DMS 273 (cell line): ENCODE data around the gene GNL1.

Experiments
- DNase-seq: peaks from one replicate; lab custom pipeline; 2025; ENCODE audit not compliant: unreplicated experiment; lab: John Stamatoyannopoulos, UW

The GNL1 gene

GRCh38 chr6:30556066-30556905, at the start of gene GNL1:
Gene GNL1 (minus strand): TSS chr6:30556489. CDS start chr6:30556203, 286 bp downstream.
- DNase-seq: peak; percentile 92

GRCh38 chr6:30603961-30604360, 47.7 kb upstream of the GNL1 start:
- DNase-seq: no peak

- DNase-seq: no peak
Measured at GRCh38 chr6:30601815-30602641, 45.7 kb upstream of the GNL1 start.

- no peak for DNase-seq
Measured at GRCh38 chr6:30601436-30601814, 45.1 kb upstream of the GNL1 start.

GRCh38 chr6:30600451-30600961, 44.2 kb upstream of the GNL1 start:
- peak; percentile 41 for DNase-seq

GRCh38 chr6:30599625-30600324, 43.5 kb upstream of the GNL1 start:
- DNase-seq: no peak

GRCh38 chr6:30598912-30599624, 42.8 kb upstream of the GNL1 start:
- DNase-seq: no peak

- DNase-seq: peak; percentile 92
Measured at GRCh38 chr6:30597315-30598144, 41.2 kb upstream of the GNL1 start.

GRCh38 chr6:30592287-30592686, 36.0 kb upstream of the GNL1 start:
- no peak for DNase-seq

GRCh38 chr6:30591008-30591407, 34.7 kb upstream of the GNL1 start:
- no peak for DNase-seq

- DNase-seq: no peak
Measured at GRCh38 chr6:30590509-30590908, 34.2 kb upstream of the GNL1 start.

- DNase-seq: no peak
Measured at GRCh38 chr6:30589754-30590358, 33.6 kb upstream of the GNL1 start.

GRCh38 chr6:30583921-30584320, 27.6 kb upstream of the GNL1 start:
- no peak for DNase-seq

- no peak for DNase-seq
Measured at GRCh38 chr6:30578051-30578450, 21.8 kb upstream of the GNL1 start.

GRCh38 chr6:30573113-30573512, 16.8 kb upstream of the GNL1 start:
- no peak for DNase-seq

- no peak for DNase-seq
Measured at GRCh38 chr6:30572148-30572547, 15.9 kb upstream of the GNL1 start.

- no peak for DNase-seq
Measured at GRCh38 chr6:30571762-30572082, 15.4 kb upstream of the GNL1 start.

GRCh38 chr6:30571075-30571761, 14.9 kb upstream of the GNL1 start, which contains the start of gene ABCF1:
Gene ABCF1 (plus strand): TSS chr6:30571442. CDS start chr6:30571488, 46 bp downstream.
- DNase-seq: peak; percentile 99

- no peak for DNase-seq
Measured at GRCh38 chr6:30570740-30571074, 14.4 kb upstream of the GNL1 start.
